ENCODE results near the gene DTD1.

- no peak for TF ChIP-seq GATA3 (IDR thresholded peaks at IDR 0.05; ENCODE audit: low read depth, low read length)
- TF ChIP-seq GATA2 (IDR thresholded peaks at IDR 0.05; ENCODE audit: low read depth, low read length), result no peak
Measured at GRCh38 chr20:18623156-18623910, 35.5 kb downstream of the DTD1 start.
